Mammary microvascular endothelial cell (primary cell): Measurements from ENCODE around the gene IL20RB. TPM values are rescaled to one million over a fixed set of nuclear protein-coding genes. Genes with fewer than 3 reads are reported as not detected.

Experiments used
- total RNA-seq: library from RNA; depleted of rRNA; stranded (reverse); fragments of >200 nt; gene quantifications from 2 replicates; pipeline ENCODE4 v1.2.3, GENCODE V29; 2015

The IL20RB gene, protein sequence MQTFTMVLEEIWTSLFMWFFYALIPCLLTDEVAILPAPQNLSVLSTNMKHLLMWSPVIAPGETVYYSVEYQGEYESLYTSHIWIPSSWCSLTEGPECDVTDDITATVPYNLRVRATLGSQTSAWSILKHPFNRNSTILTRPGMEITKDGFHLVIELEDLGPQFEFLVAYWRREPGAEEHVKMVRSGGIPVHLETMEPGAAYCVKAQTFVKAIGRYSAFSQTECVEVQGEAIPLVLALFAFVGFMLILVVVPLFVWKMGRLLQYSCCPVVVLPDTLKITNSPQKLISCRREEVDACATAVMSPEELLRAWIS
- 0.07 TPM in 1 of 2 replicates, not detected in the other for total RNA-seq

GRCh38 chr3:136957751-136958288, at the start of gene IL20RB:
IL20RB (plus strand) TSS chr3:136957983; CDS start chr3:136958114, 131 bp downstream.

Other genes starting within 250 kb of the IL20RB start
- gene STAG1, start 205.6 kb upstream of the IL20RB start, total RNA-seq: 20.3 and 21.2 TPM in 2 replicates
- gene SLC35G2, start 138.9 kb upstream of the IL20RB start, total RNA-seq: 16.1 and 20.8 TPM in 2 replicates
- gene NCK1, start 95.8 kb upstream of the IL20RB start, total RNA-seq: 44.8 and 69.1 TPM in 2 replicates